Kidney glomerular epithelial cell (primary cell): ENCODE measurements around the gene PLA2G6.
"Not testable (repeated sequence)": the region's sequence is repeated elsewhere in the genome, so short reads cannot be mapped to it uniquely, and the experiment has no call there.

ENCODE experiments used
- DNase-seq: peaks from one replicate; lab custom pipeline; 2025; lab: John Stamatoyannopoulos, UW

The PLA2G6 gene

GRCh38 chr22:38082986-38083710, 98.5 kb downstream of the PLA2G6 start:
- no peak for DNase-seq

- no peak for DNase-seq
Measured at GRCh38 chr22:38081941-38082828, 99.4 kb downstream of the PLA2G6 start.

- DNase-seq = no peak
Measured at GRCh38 chr22:38081636-38081940, 100.0 kb downstream of the PLA2G6 start.

- no peak for DNase-seq
Measured at GRCh38 chr22:38080850-38081635, 100.6 kb downstream of the PLA2G6 start.

GRCh38 chr22:38080474-38080849, 101.2 kb downstream of the PLA2G6 start:
- no peak for DNase-seq

GRCh38 chr22:38079804-38080203, 101.8 kb downstream of the PLA2G6 start:
- DNase-seq = no peak

GRCh38 chr22:38079208-38079607, 102.4 kb downstream of the PLA2G6 start:
- not testable (repeated sequence) for DNase-seq

GRCh38 chr22:38078046-38078840, 103.4 kb downstream of the PLA2G6 start:
- no peak for DNase-seq

- no peak for DNase-seq
Measured at GRCh38 chr22:38077595-38077994, 104.0 kb downstream of the PLA2G6 start.

GRCh38 chr22:38077096-38077495, 104.5 kb downstream of the PLA2G6 start:
- DNase-seq = no peak

- DNase-seq = no peak
Measured at GRCh38 chr22:38075961-38076360, 105.7 kb downstream of the PLA2G6 start.

- DNase-seq = no peak
Measured at GRCh38 chr22:38075105-38075825, 106.4 kb downstream of the PLA2G6 start.

- DNase-seq = no peak
Measured at GRCh38 chr22:38074181-38075104, 107.2 kb downstream of the PLA2G6 start.

- no peak for DNase-seq
Measured at GRCh38 chr22:38073150-38074130, 108.2 kb downstream of the PLA2G6 start.

GRCh38 chr22:38072322-38073149, 109.1 kb downstream of the PLA2G6 start:
- no peak for DNase-seq

GRCh38 chr22:38071421-38072321, 110.0 kb downstream of the PLA2G6 start:
- DNase-seq = no peak
